Tibial nerve (tissue), 4 donors: Measurements from ENCODE around the gene CLTRN. TPM values are rescaled to one million over a fixed set of nuclear protein-coding genes. Genes with fewer than 3 reads are reported as not detected.

Experiments
- DNase-seq, 2 donors: peaks; one replicate each; pipeline ENCODE4 v3.0.0-alpha.2; 2019; ENCODE audit warnings: low spot score in 2 of 2
- H3K27ac ChIP-seq, 4 donors: fragments of 200-600 bp; sonication (generic) in 3 of 4; one replicate each; pipeline ENCODE4 v1.5.1; 2017 to 2019; ENCODE audit warnings: mild to moderate bottlenecking in 1 of 4
- H3K27me3 ChIP-seq, 2 donors: fragments of 200-600 bp; sonication (generic) in 1 of 2; one replicate each; pipeline versions ENCODE4 v1.5.1 to v1.6.0; 2017 to 2019
- H3K36me3 ChIP-seq, 3 donors: fragments of 200-600 bp; sonication (generic); one replicate each; pipeline ENCODE4 v1.5.1; 2018 to 2019
- H3K4me1 ChIP-seq, 4 donors: fragments of 200-600 bp; sonication (generic) in 3 of 4; one replicate each; pipeline ENCODE4 v1.5.1; 2017 to 2019
- H3K4me3 ChIP-seq, 4 donors: fragments of 200-600 bp; sonication (generic) in 3 of 4; one replicate each; pipeline ENCODE4 v1.5.1; 2017 to 2019; ENCODE audit warnings: mild to moderate bottlenecking in 1 of 4, moderate library complexity in 1 of 4
- H3K9me3 ChIP-seq, 4 donors: fragments of 200-600 bp; sonication (generic) in 3 of 4; one replicate each; pipeline ENCODE4 v1.5.1; 2017 to 2019
- EP300 ChIP-seq, 2 donors: sonication (generic); formaldehyde crosslinking; IDR thresholded peaks; one replicate each; pipeline ENCODE4 v1.6.1; 2017; ENCODE audit warnings: antibody characterized with exemption in 2 of 2, mild to moderate bottlenecking in 1 of 2
- POLR2A ChIP-seq, 2 donors: fragments of 450-650 bp; IDR thresholded peaks; one replicate each; pipeline ENCODE4 v1.6.1; 2017; ENCODE audit warnings: antibody characterized with exemption in 2 of 2, mild to moderate bottlenecking in 2 of 2, moderate library complexity in 2 of 2
- WGBS, 2 donors: methylation state at CpG; one replicate each; pipeline ENCODE4 v1.1.5; 2018; 5-methylcytosine and 5-hydroxymethylcytosine counted together
- total RNA-seq, 4 donors: library from RNA; depleted of rRNA; stranded (reverse); fragments of >200 nt; gene quantifications; one replicate each; pipeline ENCODE4 v1.1.0, GENCODE V29; 2016
- TF ChIP-seq, protein P1 (sequence below), 5 experiments: fragments of 200-600 bp in 3 of 5; fragments of 450-650 bp in 2 of 5; sonication (generic) in 3 of 5; IDR thresholded peaks; one replicate each; pipeline ENCODE4 v1.5.1; 2016 to 2019; ENCODE audit warnings: antibody characterized with exemption in 5 of 5, mild to moderate bottlenecking in 3 of 5, moderate library complexity in 2 of 5

Gene CLTRN
- total RNA-seq, 4 donors from 2014 or later, result 1.0 to 1.1 TPM; not detected in 2

DNA sequence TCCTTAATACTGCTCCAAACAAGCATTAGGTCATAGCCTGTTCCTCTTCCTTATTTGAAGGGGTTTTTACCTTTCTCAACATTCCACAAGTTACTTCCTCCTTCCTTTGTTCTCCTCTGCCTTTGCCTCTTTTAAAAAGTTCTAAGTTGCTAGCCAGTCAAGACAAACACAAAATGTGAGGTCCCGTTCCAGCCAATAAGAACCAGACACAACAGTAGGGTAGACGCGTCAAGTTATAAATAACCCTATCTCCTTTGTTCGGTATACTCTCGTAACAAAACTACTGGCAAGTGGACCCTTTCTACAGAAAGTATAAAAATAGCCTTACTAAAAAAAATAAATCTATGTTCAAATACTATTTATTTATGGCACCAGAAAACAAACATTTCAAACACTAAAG is 57.5 kb downstream of the CLTRN start:
- no peak overlapping the region for H3K27ac ChIP-seq
- H3K27me3 ChIP-seq, result peaks cover 0 to 12% of the 10 kb centered on the region in 2 donors
- WGBS, 2 donors, result 79 to 81% methylated on average over 5 of the region's 5 CpGs
- DNase-seq, result no peak
- H3K4me3 ChIP-seq, result no peak overlapping the region
- H3K9me3 ChIP-seq, result no peaks in the 10 kb centered on the region
- no peak for TF ChIP-seq EP300 (IDR thresholded peaks at IDR 0.05)
- TF ChIP-seq, protein P1, sequence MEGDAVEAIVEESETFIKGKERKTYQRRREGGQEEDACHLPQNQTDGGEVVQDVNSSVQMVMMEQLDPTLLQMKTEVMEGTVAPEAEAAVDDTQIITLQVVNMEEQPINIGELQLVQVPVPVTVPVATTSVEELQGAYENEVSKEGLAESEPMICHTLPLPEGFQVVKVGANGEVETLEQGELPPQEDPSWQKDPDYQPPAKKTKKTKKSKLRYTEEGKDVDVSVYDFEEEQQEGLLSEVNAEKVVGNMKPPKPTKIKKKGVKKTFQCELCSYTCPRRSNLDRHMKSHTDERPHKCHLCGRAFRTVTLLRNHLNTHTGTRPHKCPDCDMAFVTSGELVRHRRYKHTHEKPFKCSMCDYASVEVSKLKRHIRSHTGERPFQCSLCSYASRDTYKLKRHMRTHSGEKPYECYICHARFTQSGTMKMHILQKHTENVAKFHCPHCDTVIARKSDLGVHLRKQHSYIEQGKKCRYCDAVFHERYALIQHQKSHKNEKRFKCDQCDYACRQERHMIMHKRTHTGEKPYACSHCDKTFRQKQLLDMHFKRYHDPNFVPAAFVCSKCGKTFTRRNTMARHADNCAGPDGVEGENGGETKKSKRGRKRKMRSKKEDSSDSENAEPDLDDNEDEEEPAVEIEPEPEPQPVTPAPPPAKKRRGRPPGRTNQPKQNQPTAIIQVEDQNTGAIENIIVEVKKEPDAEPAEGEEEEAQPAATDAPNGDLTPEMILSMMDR (IDR thresholded peaks at IDR 0.05), result no peak
- TF ChIP-seq POLR2A (IDR thresholded peaks at IDR 0.05), result no peak
- no peaks in the 10 kb centered on the region for H3K36me3 ChIP-seq
- H3K4me1 ChIP-seq, result no peaks in the 10 kb centered on the region

DNA sequence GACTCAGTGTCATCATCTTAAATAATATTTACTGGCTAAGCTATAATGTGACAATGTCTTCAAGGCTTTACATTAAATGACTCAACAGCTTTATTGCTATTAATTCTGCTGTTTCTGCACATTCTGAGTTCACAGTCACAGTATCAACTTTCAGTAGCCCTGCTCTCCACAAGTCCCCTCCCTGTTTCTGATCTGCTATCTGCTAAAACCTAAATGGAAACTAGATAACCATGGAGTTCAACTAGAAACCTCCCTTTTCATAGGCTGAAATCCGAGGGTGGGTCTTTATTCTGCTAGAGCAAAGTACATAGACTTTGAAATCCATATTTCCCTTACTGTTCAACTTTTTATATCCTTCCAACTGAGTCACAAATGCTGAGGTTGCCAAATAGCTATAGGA is 58.5 kb downstream of the CLTRN start:
- no peaks in the 10 kb centered on the region for H3K36me3 ChIP-seq
- H3K27me3 ChIP-seq, result peaks cover 0 to 13% of the 10 kb centered on the region in 2 donors
- H3K4me1 ChIP-seq, result no peaks in the 10 kb centered on the region
- no peak for DNase-seq
- TF ChIP-seq EP300 (IDR thresholded peaks at IDR 0.05) (no peak), POLR2A (IDR thresholded peaks at IDR 0.05) (no peak)
- TF ChIP-seq, protein P1 (IDR thresholded peaks at IDR 0.05), result no peak
- no peak overlapping the region for H3K4me3 ChIP-seq
- 32 to 44% methylated on average over 1 of the region's 1 CpG for WGBS, 2 donors
- H3K27ac ChIP-seq, result no peak overlapping the region
- no peaks in the 10 kb centered on the region for H3K9me3 ChIP-seq

DNA sequence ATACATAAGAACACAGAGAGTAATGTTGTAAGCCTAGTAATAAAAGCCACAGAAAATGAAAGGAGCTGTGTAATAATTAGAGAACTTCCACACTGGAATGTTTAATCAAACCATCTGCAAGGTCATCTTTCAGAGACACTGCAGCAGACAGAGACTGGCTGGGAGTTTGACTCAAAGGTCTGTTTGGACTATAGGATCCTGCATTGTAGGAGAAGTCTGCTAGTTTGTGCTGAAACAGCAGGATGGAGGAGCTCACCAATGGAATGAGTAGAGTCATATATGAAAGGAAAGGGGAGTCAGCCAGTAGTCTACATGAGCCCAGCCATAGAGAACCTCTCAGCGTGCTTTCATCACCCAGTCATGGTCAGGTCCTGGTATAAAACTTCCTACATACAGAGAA is 59.4 kb downstream of the CLTRN start:
- Histone ChIP-seq H3K36me3 (no peaks in the 10 kb centered on the region), H3K9me3 (no peaks in the 10 kb centered on the region), H3K4me3 (no peak overlapping the region), H3K27me3 (peaks cover 0 to 13% of the 10 kb centered on the region in 2 donors), H3K4me1 (no peaks in the 10 kb centered on the region), H3K27ac (no peak overlapping the region)
- TF ChIP-seq POLR2A (IDR thresholded peaks at IDR 0.05), result no peak
- TF ChIP-seq, protein P1 (IDR thresholded peaks at IDR 0.05), result no peak
- TF ChIP-seq EP300 (IDR thresholded peaks at IDR 0.05), result no peak
- no peak for DNase-seq
- 58 to 90% methylated on average over 1 of the region's 1 CpG for WGBS, 2 donors

DNA sequence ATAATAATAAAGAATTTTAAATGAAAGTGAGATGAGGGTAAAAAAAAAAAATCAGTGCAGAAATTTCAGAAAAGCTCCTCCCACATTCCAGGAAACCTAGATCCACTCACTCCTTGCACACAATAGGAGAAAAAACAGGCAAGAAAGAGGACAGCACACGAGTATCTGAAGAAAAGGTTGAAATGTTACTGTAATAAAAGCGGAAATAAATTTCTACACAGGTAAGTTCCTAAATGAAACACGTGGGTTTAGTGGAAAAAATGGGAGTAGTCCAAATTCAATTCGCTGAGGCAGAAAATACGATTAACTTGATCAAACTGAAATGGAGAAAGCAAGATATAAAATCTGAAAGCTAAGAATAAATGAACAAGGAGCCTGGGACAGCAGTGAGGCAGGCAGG is 61.8 kb downstream of the CLTRN start:
- H3K27ac ChIP-seq, result no peak overlapping the region
- H3K27me3 ChIP-seq, result peaks cover 0 to 13% of the 10 kb centered on the region in 2 donors
- no peak overlapping the region for H3K4me3 ChIP-seq
- no peaks in the 10 kb centered on the region for H3K36me3 ChIP-seq
- H3K9me3 ChIP-seq, result no peaks in the 10 kb centered on the region
- TF ChIP-seq, protein P1 (IDR thresholded peaks at IDR 0.05), result no peak
- TF ChIP-seq EP300 (IDR thresholded peaks at IDR 0.05) (no peak), POLR2A (IDR thresholded peaks at IDR 0.05) (no peak)
- H3K4me1 ChIP-seq, result no peaks in the 10 kb centered on the region
- 56 to 80% methylated on average over 5 of the region's 5 CpGs for WGBS, 2 donors
- DNase-seq, result no peak

DNA sequence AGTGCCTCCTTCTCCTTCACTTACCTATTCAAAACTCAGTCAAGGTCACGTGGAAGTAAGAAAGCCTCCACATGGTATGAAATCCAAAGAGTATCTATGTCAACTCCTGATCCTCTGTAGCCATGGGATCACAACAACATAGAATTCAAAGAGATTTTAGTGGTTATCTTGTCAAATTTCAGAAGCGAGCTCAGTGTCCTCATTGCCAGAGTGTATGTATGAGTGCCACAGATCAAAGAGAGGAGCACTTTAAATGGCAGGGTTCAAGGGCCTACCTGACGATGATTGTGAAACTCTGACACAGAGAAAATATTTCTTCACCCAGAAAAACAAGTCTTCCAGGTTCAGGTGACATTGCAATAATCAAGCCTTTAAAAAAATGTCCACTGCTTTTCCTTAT is 62.7 kb downstream of the CLTRN start:
- peaks cover 0 to 13% of the 10 kb centered on the region in 2 donors for H3K27me3 ChIP-seq
- no peak for DNase-seq
- no peaks in the 10 kb centered on the region for H3K9me3 ChIP-seq
- H3K4me1 ChIP-seq, result no peaks in the 10 kb centered on the region
- TF ChIP-seq, protein P1 (IDR thresholded peaks at IDR 0.05), result no peak
- TF ChIP-seq POLR2A (IDR thresholded peaks at IDR 0.05), result no peak
- no peak for TF ChIP-seq EP300 (IDR thresholded peaks at IDR 0.05)
- no peak overlapping the region for H3K27ac ChIP-seq
- no peaks in the 10 kb centered on the region for H3K36me3 ChIP-seq
- H3K4me3 ChIP-seq, result no peak overlapping the region
- 70 to 90% methylated on average over 3 of the region's 3 CpGs for WGBS, 2 donors
